ENCODE data around the gene PLCD4.
A peak's percentile ranks its signal among the peaks of the same experiment; 100 is the strongest.

Gene PLCD4

GRCh38 chr2:218607436-218608115 is at the start of gene PLCD4:
PLCD4 (plus strand) TSS chr2:218607899; CDS start chr2:218615740, 7,841 bp downstream.
- no peak for DNase-seq

GRCh38 chr2:218557941-218558340 is 49.8 kb upstream of the PLCD4 start:
- no peak for DNase-seq

- DNase-seq: no peak
Observed at GRCh38 chr2:218558986-218559385, 48.7 kb upstream of the PLCD4 start.

- DNase-seq: no peak
Observed at GRCh38 chr2:218564056-218564455, 43.6 kb upstream of the PLCD4 start.

- DNase-seq: no peak
Observed at GRCh38 chr2:218566296-218566695, 41.4 kb upstream of the PLCD4 start.

GRCh38 chr2:218567797-218568189 is 39.9 kb upstream of the PLCD4 start:
- DNase-seq: peak; percentile 62 to 75 (median 68)

GRCh38 chr2:218568190-218569037 is 39.3 kb upstream of the PLCD4 start, which contains the start of the genes CNOT9 and USP37:
CNOT9 (plus strand) TSS chr2:218568839; CDS start chr2:218568955, 116 bp downstream.
USP37 (minus strand) TSS chr2:218568351; CDS start chr2:218558653, 9,698 bp downstream.
- peak; percentile 100 for DNase-seq

- DNase-seq: peak in 1 of 4 experiments; percentile 27
Observed at GRCh38 chr2:218569038-218569431, 38.7 kb upstream of the PLCD4 start.

GRCh38 chr2:218569661-218570500 is 37.8 kb upstream of the PLCD4 start:
- no peak for DNase-seq

- DNase-seq: no peak
Observed at GRCh38 chr2:218570850-218571249, 36.8 kb upstream of the PLCD4 start.

GRCh38 chr2:218576854-218577253 is 30.8 kb upstream of the PLCD4 start:
- no peak for DNase-seq

GRCh38 chr2:218577482-218578220 is 30.0 kb upstream of the PLCD4 start:
- DNase-seq: no peak

- DNase-seq: no peak
Observed at GRCh38 chr2:218578272-218578877, 29.3 kb upstream of the PLCD4 start.

- DNase-seq: no peak
Observed at GRCh38 chr2:218582076-218582475, 25.6 kb upstream of the PLCD4 start.

- DNase-seq: no peak
Observed at GRCh38 chr2:218583983-218584850, 23.5 kb upstream of the PLCD4 start.

GRCh38 chr2:218585541-218585940 is 22.2 kb upstream of the PLCD4 start:
- no peak for DNase-seq

GRCh38 chr2:218605432-218605831 is 2.3 kb upstream of the PLCD4 start:
- DNase-seq: no peak

GRCh38 chr2:218615868-218616315 is 8.2 kb downstream of the PLCD4 start:
- DNase-seq: no peak

- no peak for DNase-seq
Observed at GRCh38 chr2:218618102-218618860, 10.6 kb downstream of the PLCD4 start.

- no peak for DNase-seq
Observed at GRCh38 chr2:218621007-218621406, 13.3 kb downstream of the PLCD4 start.
